A549 (cell line): Measurements from ENCODE around the gene CCDC97.

Experiments used
- JUN ChIP-seq, 2 experiments: fragments of >200 bp; sonication (Bioruptor Twin); formaldehyde crosslinking; IDR thresholded peaks; 2 replicates in 1 of 2; 3 replicates in 1 of 2; pipeline ENCODE4 v1.6.1; 2016 to 2017
- JUNB ChIP-seq: fragments of >200 bp; sonication (Bioruptor Twin); formaldehyde crosslinking; IDR thresholded peaks from 2 replicates; pipeline ENCODE4 v1.6.1; 2016
- PHF8 ChIP-seq: fragments of 200-600 bp; sonication (generic); IDR thresholded peaks from 2 replicates; pipeline ENCODE4 v1.6.1; 2016; ENCODE audit warnings: low read depth, mild to moderate bottlenecking, antibody characterized with exemption, moderate library complexity, borderline replicate concordance
- RCOR1 ChIP-seq: fragments of 150-350 bp; IDR thresholded peaks from 2 replicates; pipeline ENCODE4 v1.6.1; 2014; ENCODE audit warnings: antibody characterized with exemption, low read length, low read depth
- REST ChIP-seq: fragments of 200-600 bp; sonication (generic); IDR thresholded peaks from 2 replicates; pipeline ENCODE4 v1.6.1; 2016; ENCODE audit warnings: antibody characterized with exemption, mild to moderate bottlenecking, moderate library complexity
- TF ChIP-seq, protein P1 (sequence below): fragments of >200 bp; sonication (Bioruptor Twin); formaldehyde crosslinking; IDR thresholded peaks from 3 replicates; pipeline ENCODE4 v1.5.1; 2016

DNA sequence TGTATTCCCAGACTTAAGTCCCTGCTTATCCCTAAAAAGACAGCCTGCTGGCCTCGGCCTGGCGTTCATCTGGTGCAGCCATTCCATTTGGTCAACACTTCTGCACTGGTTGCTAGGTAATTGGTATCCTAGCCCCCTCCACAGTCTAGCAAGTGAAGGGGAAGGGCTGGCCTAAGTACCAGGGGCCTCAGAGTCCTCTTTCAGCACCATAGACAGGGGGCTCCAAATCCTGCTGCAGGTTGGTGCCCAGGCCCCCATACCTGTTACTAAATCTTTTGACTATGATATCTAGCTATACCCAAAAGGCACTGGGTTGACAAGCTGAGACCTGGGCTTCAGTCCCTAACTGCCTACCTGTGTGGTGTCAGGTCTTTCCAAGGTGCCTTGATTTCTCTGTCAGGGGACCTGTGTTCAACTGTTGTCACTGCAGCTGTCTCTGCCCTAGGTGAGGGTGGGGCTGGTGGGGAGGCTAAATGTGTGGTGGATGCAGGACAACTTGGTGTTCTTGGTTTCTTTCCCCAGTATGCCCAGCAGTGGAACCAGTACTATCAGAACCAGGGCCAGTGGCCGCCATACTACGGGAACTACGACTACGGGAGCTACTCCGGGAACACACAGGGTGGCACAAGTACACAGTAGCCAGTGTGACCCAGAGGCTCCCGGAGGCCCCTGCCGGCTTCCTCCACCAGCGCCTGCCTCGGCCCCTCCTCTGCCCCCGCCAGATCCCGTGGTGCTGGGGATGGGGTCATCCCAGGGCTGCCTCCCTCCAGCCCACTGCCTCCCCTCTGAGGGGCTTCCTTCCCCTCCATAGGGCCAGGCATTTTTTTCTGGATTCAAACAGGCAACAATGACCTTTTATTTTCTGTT is 3.8 kb upstream of the CCDC97 start:
- TF ChIP-seq RCOR1 (no peak), REST (peak; percentile 66; the same call in 1 of the 2 replicates), JUN (IDR thresholded peaks at IDR 0.05) (0 out of 5 replicates have a peak, but pooled peaks of 1 of the 2 experiments have one; percentile 29), JUNB (no peak), PHF8 (no peak)
- TF ChIP-seq, protein P1, sequence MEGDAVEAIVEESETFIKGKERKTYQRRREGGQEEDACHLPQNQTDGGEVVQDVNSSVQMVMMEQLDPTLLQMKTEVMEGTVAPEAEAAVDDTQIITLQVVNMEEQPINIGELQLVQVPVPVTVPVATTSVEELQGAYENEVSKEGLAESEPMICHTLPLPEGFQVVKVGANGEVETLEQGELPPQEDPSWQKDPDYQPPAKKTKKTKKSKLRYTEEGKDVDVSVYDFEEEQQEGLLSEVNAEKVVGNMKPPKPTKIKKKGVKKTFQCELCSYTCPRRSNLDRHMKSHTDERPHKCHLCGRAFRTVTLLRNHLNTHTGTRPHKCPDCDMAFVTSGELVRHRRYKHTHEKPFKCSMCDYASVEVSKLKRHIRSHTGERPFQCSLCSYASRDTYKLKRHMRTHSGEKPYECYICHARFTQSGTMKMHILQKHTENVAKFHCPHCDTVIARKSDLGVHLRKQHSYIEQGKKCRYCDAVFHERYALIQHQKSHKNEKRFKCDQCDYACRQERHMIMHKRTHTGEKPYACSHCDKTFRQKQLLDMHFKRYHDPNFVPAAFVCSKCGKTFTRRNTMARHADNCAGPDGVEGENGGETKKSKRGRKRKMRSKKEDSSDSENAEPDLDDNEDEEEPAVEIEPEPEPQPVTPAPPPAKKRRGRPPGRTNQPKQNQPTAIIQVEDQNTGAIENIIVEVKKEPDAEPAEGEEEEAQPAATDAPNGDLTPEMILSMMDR = no peak
